Colonic mucosa (tissue), 4 donors: Measurements from ENCODE around the gene ZFAND5. TPM values are rescaled to one million over a fixed set of nuclear protein-coding genes. Genes with fewer than 3 reads are reported as not detected.

Experiments used
- DNase-seq: peaks from one replicate; pipeline ENCODE4 v3.0.0-alpha.2; 2020
- H3K27ac ChIP-seq: fragments of 200-600 bp; one replicate; pipeline ENCODE4 v1.8.0; 2021
- H3K27me3 ChIP-seq: fragments of 200-600 bp; one replicate; pipeline ENCODE4 v1.8.0; 2021
- H3K36me3 ChIP-seq: fragments of 200-600 bp; one replicate; pipeline ENCODE4 v1.8.0; 2021
- H3K4me1 ChIP-seq: fragments of 200-600 bp; one replicate; pipeline ENCODE4 v1.8.0; 2021; ENCODE audit warnings: mild to moderate bottlenecking
- H3K4me3 ChIP-seq: fragments of 200-600 bp; one replicate; pipeline ENCODE4 v1.8.0; 2021
- H3K9ac ChIP-seq, 2 donors: one replicate each; pipeline ENCODE4 v1.7.0; 2013; ENCODE audit warnings: control low read depth in 2 of 2, low read depth in 2 of 2, low read length in 2 of 2
- H3K9me3 ChIP-seq: fragments of 200-600 bp; one replicate; pipeline ENCODE4 v1.8.0; 2021
- CTCF ChIP-seq: fragments of 200-600 bp; IDR thresholded peaks from one replicate; pipeline ENCODE4 v1.8.0; 2022; ENCODE audit warnings: antibody characterized with exemption, mild to moderate bottlenecking
- intact Hi-C: fragments of 100-400 bp; cut with DNase I; formaldehyde crosslinking; loops from one replicate; pipeline ENCODE4 v1.14.1; 2022
- total RNA-seq, 2 donors: library from RNA; stranded (reverse); fragmentation: NEBNext Ultra II Directional in 1 of 2; extraction: Animal tissue kit (Norgen Biotek cat#: 25700) in 1 of 2; gene quantifications; one replicate each; pipeline ENCODE4 v1.2.1, GENCODE V29; 2021
- donor health status: healthy.
- donor health status: DM: no; HTN: no; CAD: no.
- donor health status: DM: no; HTN: no; CAD: no.

Gene ZFAND5
- total RNA-seq, 2 donors from 2014 or later: 86.9 to 164 TPM

GRCh38 chr9:72334658-72335337 is 30.2 kb downstream of the ZFAND5 start:
- no peak overlapping the region for H3K4me3 ChIP-seq
- H3K27ac ChIP-seq: no peak overlapping the region
- no peak for TF ChIP-seq CTCF
- no peaks in the 10 kb centered on the region for H3K9me3 ChIP-seq
- H3K4me1 ChIP-seq: no peaks in the 10 kb centered on the region
- no peaks in the 10 kb centered on the region for H3K27me3 ChIP-seq
- DNase-seq: no peak
- H3K36me3 ChIP-seq: no peaks in the 10 kb centered on the region
- no peak overlapping the region for H3K9ac ChIP-seq
- intact Hi-C loops: no loop called here

- H3K36me3 ChIP-seq: no peaks in the 10 kb centered on the region
- H3K27ac ChIP-seq: no peak overlapping the region
- no peaks in the 10 kb centered on the region for H3K27me3 ChIP-seq
- H3K9ac ChIP-seq: no peak overlapping the region
- no peaks in the 10 kb centered on the region for H3K4me1 ChIP-seq
- intact Hi-C loops: no loop called here
- no peak overlapping the region for H3K4me3 ChIP-seq
- no peaks in the 10 kb centered on the region for H3K9me3 ChIP-seq
- no peak for TF ChIP-seq CTCF
- no peak for DNase-seq
These were observed 31.3 kb downstream of the ZFAND5 start for GRCh38 chr9:72333709-72334108.

- no peaks in the 10 kb centered on the region for H3K27me3 ChIP-seq
- H3K4me1 ChIP-seq: no peaks in the 10 kb centered on the region
- intact Hi-C loops: no loop called here
- no peak for DNase-seq
- TF ChIP-seq CTCF: no peak
- H3K27ac ChIP-seq: no peak overlapping the region
- no peak overlapping the region for H3K9ac ChIP-seq
- H3K4me3 ChIP-seq: no peak overlapping the region
- H3K9me3 ChIP-seq: no peaks in the 10 kb centered on the region
- no peaks in the 10 kb centered on the region for H3K36me3 ChIP-seq
These were observed 31.8 kb downstream of the ZFAND5 start for GRCh38 chr9:72333197-72333596.

GRCh38 chr9:72332351-72332750 is 32.7 kb downstream of the ZFAND5 start:
- Histone ChIP-seq H3K4me3 (no peak overlapping the region), H3K9me3 (no peaks in the 10 kb centered on the region), H3K4me1 (no peaks in the 10 kb centered on the region), H3K27me3 (no peaks in the 10 kb centered on the region), H3K27ac (no peak overlapping the region), H3K36me3 (no peaks in the 10 kb centered on the region), H3K9ac (no peak overlapping the region)
- intact Hi-C loops: no loop called here
- TF ChIP-seq CTCF: no peak
- no peak for DNase-seq

GRCh38 chr9:72327631-72328030 is 37.4 kb downstream of the ZFAND5 start:
- Histone ChIP-seq H3K36me3 (no peaks in the 10 kb centered on the region), H3K4me1 (no peaks in the 10 kb centered on the region), H3K4me3 (no peak overlapping the region), H3K27ac (no peak overlapping the region), H3K9ac (no peak overlapping the region), H3K27me3 (no peaks in the 10 kb centered on the region), H3K9me3 (no peaks in the 10 kb centered on the region)
- intact Hi-C loops: no loop called here
- DNase-seq: no peak
- no peak for TF ChIP-seq CTCF
